ENCODE results near the gene PIP5KL1.

PIP5KL1 gene

DNA sequence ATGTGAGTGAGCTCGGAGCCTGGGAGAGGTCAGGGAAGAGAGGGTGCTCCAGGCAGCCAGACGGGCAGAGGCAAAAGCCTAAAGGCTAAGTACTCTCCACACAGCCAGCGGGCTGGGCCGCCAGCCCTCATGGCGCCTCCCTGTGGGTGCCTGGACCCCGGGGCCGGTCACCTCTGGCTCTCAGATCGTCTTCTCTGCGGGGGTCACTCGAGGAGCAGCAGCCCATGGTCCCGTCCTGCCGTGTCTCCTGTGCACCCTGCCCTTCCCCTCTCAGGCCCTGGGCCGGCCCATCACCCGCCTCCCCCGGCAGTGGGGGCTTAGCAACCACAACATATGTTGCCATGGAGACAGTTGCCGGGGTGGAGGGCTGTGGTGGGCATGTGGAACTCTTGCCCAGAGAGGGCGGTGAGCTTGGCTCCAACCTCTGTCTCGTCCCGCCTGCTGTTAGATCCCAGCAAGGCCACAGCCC, 57.3 kb downstream of the PIP5KL1 start:
- no peak for DNase-seq (ENCODE audit: low spot score)

DNA sequence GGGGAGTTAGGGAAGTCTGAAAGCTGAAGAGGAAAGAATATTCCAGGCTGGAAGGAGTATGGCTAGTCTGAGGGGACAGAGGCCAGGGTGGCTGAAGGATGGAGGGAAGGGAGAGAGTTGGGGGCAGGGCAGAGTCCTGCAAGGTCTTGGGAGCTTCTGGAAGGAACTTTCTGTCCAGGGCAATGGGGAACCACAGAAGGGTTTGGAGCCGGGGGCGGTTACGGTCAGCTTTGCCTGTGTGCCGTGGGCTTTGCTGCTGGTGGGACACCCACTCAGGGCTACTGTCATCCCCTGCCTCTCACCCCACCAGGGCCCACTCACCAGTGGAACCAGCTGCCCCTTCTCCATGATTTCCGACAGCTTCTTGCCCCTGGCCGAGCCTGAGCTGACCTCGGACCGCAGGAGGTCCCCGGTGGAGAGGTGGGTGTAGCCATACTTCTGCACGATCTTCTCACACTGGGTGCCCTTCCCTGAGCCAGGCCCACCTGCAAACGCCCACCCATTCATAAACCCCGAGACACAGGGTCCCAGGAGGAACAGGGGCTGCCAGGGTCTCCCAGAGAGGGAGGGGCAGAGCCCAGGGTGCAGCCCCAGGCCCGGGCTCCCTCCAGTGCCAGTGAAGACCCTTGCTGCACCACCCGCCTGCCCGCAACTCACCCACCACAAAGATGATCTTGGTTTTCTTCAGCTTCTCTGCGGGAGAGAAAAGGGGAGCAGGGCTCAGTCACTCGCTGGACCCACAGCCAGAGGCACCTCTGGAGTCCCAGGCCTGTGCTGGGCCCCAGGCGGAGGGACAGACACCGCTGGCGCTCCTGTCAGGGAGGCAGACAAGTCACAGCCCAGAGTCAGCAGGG, 58.0 kb downstream of the PIP5KL1 start:
- DNase-seq (ENCODE audit: low spot score): no peak

DNA sequence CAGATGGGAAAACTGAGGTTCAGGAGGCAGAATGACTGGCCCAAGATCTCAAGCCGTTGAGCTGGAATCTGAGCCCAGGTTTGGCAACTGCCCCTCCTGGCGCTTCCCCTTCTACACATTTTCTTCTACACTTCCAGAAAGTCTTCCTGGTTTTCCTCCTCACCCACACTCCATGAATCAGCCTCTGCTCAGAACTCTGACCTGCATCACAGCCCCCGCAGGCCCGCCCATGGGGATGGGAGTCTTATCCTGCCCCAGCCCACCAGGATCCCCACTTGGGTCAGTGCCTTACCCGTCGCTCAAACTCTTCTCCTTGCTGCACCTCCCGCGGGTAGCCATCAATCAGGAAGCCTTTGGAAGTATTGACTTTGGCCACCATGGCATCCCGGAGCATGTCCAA, 59.0 kb downstream of the PIP5KL1 start:
- DNase-seq (ENCODE audit: low spot score): no peak

DNA sequence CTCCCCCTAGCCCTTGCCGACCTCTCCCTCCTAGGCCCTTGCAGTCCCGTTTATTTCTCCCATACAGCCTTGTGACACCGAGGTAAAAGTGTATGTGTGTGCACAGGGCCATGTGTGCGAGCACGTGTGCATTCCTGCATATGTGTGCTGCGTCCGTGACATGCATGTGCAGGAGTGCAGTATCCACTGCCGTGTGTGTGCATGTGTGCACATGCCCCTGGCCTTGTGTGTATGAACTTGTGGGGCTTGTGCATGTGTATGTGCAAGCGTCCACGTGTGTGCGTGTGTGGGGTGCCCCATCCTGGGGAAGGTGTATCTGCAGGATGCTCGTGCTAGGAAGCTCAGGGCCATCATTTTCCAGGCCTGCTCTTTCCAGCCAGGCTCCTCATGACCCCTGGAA, 59.7 kb downstream of the PIP5KL1 start:
- no peak for DNase-seq (ENCODE audit: low spot score)

Data from GM03348 (cell line).